HepG2 (cell line): Measurements from ENCODE around the gene DNASE1.

Source experiments
- CTCF ChIP-seq: sonication (generic); formaldehyde crosslinking; IDR thresholded peaks from 2 replicates; pipeline ENCODE4 v1.5.0; 2020; ENCODE audit warnings: mild to moderate bottlenecking, missing genetic modification reagents, moderate library complexity
- FOSL1 ChIP-seq: sonication (generic); formaldehyde crosslinking; IDR thresholded peaks from 2 replicates; pipeline ENCODE4 v1.9.0; 2021; ENCODE audit warnings: missing genetic modification reagents, borderline replicate concordance
- KDM1A ChIP-seq: IDR thresholded peaks from 2 replicates; pipeline ENCODE4 v1.6.1; 2016; ENCODE audit warnings: missing compliant biosample characterization
- POLR2AphosphoS2 ChIP-seq: IDR thresholded peaks from 2 replicates; pipeline ENCODE4 v1.6.1; 2011; ENCODE audit warnings: low read depth, low read length, improper control_type of control experiment
- RCOR2 ChIP-seq: IDR thresholded peaks from 2 replicates; pipeline ENCODE4 v1.6.1; 2016; ENCODE audit warnings: missing biosample characterization, missing genetic modification reagents
- SMC3 ChIP-seq: IDR thresholded peaks from 2 replicates; pipeline ENCODE4 v1.6.1; 2011; ENCODE audit warnings: low read length, improper control_type of control experiment
- TF ChIP-seq, protein P1 (sequence below): sonication (generic); formaldehyde crosslinking; IDR thresholded peaks from 2 replicates; pipeline ENCODE4 v1.4.0; 2020; ENCODE audit warnings: missing genetic modification reagents, mild to moderate bottlenecking, borderline replicate concordance

GRCh38 chr16:3669082-3669481 is 14.6 kb downstream of the DNASE1 start:
- TF ChIP-seq FOSL1 (no peak), CTCF (CRISPR knock-in tag) (no peak), SMC3 (no peak), POLR2AphosphoS2 (no peak), KDM1A (CRISPR knock-in tag) (no peak), RCOR2 (CRISPR knock-in tag) (no peak)
- TF ChIP-seq, protein P1, sequence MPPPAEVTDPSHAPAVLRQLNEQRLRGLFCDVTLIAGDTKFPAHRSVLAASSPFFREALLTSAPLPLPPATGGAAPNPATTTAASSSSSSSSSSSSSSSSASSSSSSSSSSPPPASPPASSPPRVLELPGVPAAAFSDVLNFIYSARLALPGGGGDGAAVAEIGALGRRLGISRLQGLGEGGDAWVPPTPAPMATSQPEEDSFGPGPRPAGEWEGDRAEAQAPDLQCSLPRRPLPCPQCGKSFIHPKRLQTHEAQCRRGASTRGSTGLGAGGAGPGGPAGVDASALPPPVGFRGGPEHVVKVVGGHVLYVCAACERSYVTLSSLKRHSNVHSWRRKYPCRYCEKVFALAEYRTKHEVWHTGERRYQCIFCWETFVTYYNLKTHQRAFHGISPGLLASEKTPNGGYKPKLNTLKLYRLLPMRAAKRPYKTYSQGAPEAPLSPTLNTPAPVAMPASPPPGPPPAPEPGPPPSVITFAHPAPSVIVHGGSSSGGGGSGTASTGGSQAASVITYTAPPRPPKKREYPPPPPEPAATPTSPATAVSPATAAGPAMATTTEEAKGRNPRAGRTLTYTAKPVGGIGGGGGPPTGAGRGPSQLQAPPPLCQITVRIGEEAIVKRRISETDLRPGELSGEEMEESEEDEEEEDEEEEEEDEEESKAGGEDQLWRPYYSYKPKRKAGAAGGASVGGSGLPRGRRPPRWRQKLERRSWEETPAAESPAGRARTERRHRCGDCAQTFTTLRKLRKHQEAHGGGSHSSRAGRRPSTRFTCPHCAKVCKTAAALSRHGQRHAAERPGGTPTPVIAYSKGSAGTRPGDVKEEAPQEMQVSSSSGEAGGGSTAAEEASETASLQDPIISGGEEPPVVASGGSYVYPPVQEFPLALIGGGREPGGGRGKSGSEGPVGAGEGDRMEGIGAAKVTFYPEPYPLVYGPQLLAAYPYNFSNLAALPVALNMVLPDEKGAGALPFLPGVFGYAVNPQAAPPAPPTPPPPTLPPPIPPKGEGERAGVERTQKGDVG (CRISPR knock-in tag), result no peak
